ENCODE results near the gene UNCX. TPM values are rescaled to one million over a fixed set of nuclear protein-coding genes. Genes with fewer than 3 reads are reported as not detected.

Gene UNCX
- total and polyA plus RNA-seq, 4 donors: not detected

DNA sequence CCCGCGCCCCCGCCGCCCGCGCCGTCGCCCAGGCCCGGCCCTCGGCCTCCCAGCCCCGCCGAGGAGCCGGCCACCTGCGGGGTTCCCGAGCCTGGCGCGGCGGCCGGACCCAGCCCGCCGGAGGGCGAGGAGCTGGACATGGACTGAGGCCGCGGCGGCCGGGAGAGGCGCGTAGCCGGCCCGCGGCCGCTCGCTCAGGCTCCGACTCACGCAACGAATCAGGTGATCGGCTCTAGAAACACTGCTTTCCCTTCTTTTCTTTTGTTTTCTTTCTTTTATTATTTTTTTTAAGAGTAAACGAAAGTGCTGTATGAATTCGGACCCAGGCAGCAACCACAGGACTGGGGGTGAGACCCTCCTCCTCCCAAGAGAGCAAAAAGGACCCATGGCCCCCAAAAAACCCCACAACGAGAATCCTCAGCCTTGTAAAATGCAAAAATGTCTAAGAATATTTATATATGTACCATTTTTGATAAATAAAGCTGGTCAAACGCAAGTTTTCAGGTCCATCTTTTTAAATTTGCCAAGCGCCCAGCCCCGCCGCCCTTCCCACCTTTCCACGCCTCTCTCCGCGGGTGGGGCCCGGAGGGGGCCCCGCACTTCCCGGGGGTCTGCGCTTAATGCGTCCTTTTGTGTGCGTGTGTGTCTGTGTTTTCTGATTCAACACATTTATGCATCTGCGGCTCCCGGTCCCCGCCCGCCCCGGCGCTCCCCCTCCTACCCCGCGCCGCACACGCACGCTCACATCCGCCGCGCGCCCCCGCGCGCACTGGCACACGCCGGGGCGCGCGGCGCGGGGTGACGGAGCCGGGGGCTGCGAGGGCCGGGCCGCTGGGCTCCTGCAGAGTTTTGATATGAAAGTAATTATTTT lies 4.4 kb downstream of the UNCX start:
- H3K4me1 ChIP-seq (ENCODE audit: control insufficient read depth in 5 of 5, insufficient read depth in 5 of 5, low read length in 5 of 5): peaks cover 0 to 12% (median 0%) of the 10 kb centered on the region in 5 donors
- H3K27me3 ChIP-seq (ENCODE audit: control insufficient read depth in 3 of 3, insufficient read depth in 3 of 3, low read length in 2 of 3): peaks cover 50 to 68% (median 53%) of the 10 kb centered on the region in 3 donors
- no peak for DNase-seq
- peaks cover 0 to 8% (median 0%) of the 10 kb centered on the region in 4 donors for H3K9me3 ChIP-seq (ENCODE audit: control insufficient read depth in 4 of 4, insufficient read depth in 3 of 4, low read length in 3 of 4)
- no peak for ATAC-seq (ENCODE audit: insufficient read depth, low FRiP score)
- H3K27ac ChIP-seq (ENCODE audit: low read depth in 1 of 2, low read length in 1 of 2): no peak overlapping the region
- H3K4me3 ChIP-seq: no peak overlapping the region
- TF ChIP-seq CTCF (IDR thresholded peaks at IDR 0.05; ENCODE audit: control extremely low read depth, extremely low read depth): no peak
- WGBS, 2 donors: 3 to 4% methylated on average over 61 to 83 of the region's 83 CpGs
- no peak overlapping the region for H3K9ac ChIP-seq (ENCODE audit: insufficient read depth in 1 of 2, low read length in 2 of 2)
- H3K36me3 ChIP-seq (ENCODE audit: control insufficient read depth in 4 of 4, insufficient read depth in 4 of 4, low read length in 4 of 4): no peaks in the 10 kb centered on the region

GRCh38 chr7:1237704-1238255 lies 5.1 kb downstream of the UNCX start:
- no peak overlapping the region for H3K4me3 ChIP-seq
- H3K27me3 ChIP-seq (ENCODE audit: control insufficient read depth in 3 of 3, insufficient read depth in 3 of 3, low read length in 2 of 3): peaks cover 49 to 69% (median 53%) of the 10 kb centered on the region in 3 donors
- H3K4me1 ChIP-seq (ENCODE audit: control insufficient read depth in 5 of 5, insufficient read depth in 5 of 5, low read length in 5 of 5): peaks cover 0 to 12% (median 0%) of the 10 kb centered on the region in 5 donors
- TF ChIP-seq CTCF (IDR thresholded peaks at IDR 0.05; ENCODE audit: control extremely low read depth, extremely low read depth): no peak
- H3K9ac ChIP-seq (ENCODE audit: insufficient read depth in 1 of 2, low read length in 2 of 2): no peak overlapping the region
- H3K36me3 ChIP-seq (ENCODE audit: control insufficient read depth in 4 of 4, insufficient read depth in 4 of 4, low read length in 4 of 4): no peaks in the 10 kb centered on the region
- DNase-seq: no peak
- WGBS, 2 donors: 7 to 9% methylated on average over 23 to 29 of the region's 29 CpGs
- ATAC-seq (ENCODE audit: insufficient read depth, low FRiP score): no peak
- H3K27ac ChIP-seq (ENCODE audit: low read depth in 1 of 2, low read length in 1 of 2): no peak overlapping the region
- peaks cover 0 to 8% (median 0%) of the 10 kb centered on the region in 4 donors for H3K9me3 ChIP-seq (ENCODE audit: control insufficient read depth in 4 of 4, insufficient read depth in 3 of 4, low read length in 3 of 4)

GRCh38 chr7:1238450-1238882 lies 5.8 kb downstream of the UNCX start:
- peaks cover 0 to 7% (median 0%) of the 10 kb centered on the region in 4 donors for H3K9me3 ChIP-seq (ENCODE audit: control insufficient read depth in 4 of 4, insufficient read depth in 3 of 4, low read length in 3 of 4)
- no peak overlapping the region for H3K9ac ChIP-seq (ENCODE audit: insufficient read depth in 1 of 2, low read length in 2 of 2)
- WGBS, 2 donors: 11 to 13% methylated on average over 15 to 21 of the region's 21 CpGs
- H3K4me3 ChIP-seq: no peak overlapping the region
- H3K4me1 ChIP-seq (ENCODE audit: control insufficient read depth in 5 of 5, insufficient read depth in 5 of 5, low read length in 5 of 5): peaks cover 0 to 12% (median 0%) of the 10 kb centered on the region in 5 donors
- ATAC-seq (ENCODE audit: insufficient read depth, low FRiP score): no peak
- no peak overlapping the region for H3K27ac ChIP-seq (ENCODE audit: low read depth in 1 of 2, low read length in 1 of 2)
- no peak for TF ChIP-seq CTCF (IDR thresholded peaks at IDR 0.05; ENCODE audit: control extremely low read depth, extremely low read depth)
- DNase-seq: no peak
- no peaks in the 10 kb centered on the region for H3K36me3 ChIP-seq (ENCODE audit: control insufficient read depth in 4 of 4, insufficient read depth in 4 of 4, low read length in 4 of 4)
- H3K27me3 ChIP-seq (ENCODE audit: control insufficient read depth in 3 of 3, insufficient read depth in 3 of 3, low read length in 2 of 3): peaks cover 42 to 75% (median 58%) of the 10 kb centered on the region in 3 donors

Data from lung (tissue), 12 donors.